HG03280 (cell line): ENCODE data around the gene NBEAL2.

Source experiments
- ATAC-seq: cut with Tn5 transposase; IDR thresholded peaks from one replicate; pipeline ENCODE4 v1.9.1; 2021; ENCODE audit warnings: mild to moderate bottlenecking, moderate library complexity; ENCODE audit not compliant: unreplicated experiment

Gene NBEAL2

DNA sequence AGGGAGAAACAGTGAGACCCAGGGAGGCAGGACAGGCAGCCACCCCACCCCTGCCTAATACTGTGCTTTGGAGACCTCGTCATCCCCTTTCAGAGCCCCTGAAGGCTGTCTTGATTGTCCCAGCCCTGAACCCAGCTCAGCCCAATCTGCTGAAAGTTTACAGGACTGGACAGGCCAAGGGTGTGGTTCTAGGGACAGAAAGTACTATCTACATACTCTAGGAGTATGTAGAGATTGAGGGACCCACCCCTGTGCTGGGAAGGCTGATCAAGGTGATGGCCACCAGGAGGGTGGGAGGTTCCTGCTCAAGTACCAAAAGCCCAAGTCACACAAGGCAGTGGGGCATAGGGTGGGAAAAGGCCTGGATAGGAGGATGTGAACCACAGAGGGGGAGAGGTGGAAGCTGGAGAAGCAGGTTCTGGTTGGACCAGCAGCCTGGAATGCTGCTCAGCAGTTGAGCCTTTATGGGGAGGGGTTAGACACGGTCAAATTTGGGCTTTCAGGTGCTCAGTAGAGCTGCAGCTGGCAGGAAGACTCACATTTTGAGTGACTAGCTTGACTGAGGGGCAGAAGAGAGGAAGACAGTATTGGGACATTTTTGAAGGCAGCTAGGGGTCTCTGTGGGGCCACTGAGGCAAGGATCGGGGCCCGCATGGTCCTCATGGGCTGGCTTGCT, 6.7 kb downstream of the NBEAL2 start:
- no peak for ATAC-seq

DNA sequence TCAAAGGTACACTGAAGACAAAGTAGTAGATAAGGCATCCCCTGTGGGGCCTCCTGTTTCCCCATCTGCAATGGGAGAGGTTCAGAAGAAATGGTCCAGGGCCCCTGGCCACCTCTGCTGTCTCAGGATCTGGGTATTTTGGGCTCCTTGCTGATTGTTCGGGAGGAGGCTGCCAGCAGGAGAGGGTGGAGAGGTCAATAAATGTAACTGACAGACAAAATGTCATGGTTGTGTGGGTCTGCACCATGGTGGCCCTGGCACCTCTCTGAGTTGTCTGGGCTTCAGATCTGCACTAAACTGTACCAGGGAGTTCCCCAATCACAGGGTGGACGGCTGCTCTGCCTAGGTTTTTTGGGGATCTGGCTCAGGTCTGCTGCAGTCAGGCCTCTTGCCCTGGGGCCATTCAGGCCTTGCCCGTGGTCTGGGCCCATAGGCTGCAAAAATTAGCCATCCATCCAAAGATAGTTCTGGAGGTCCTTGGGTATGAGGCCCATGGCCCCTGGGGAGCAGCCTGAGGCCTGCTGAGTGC, 7.4 kb downstream of the NBEAL2 start:
- ATAC-seq: no peak

DNA sequence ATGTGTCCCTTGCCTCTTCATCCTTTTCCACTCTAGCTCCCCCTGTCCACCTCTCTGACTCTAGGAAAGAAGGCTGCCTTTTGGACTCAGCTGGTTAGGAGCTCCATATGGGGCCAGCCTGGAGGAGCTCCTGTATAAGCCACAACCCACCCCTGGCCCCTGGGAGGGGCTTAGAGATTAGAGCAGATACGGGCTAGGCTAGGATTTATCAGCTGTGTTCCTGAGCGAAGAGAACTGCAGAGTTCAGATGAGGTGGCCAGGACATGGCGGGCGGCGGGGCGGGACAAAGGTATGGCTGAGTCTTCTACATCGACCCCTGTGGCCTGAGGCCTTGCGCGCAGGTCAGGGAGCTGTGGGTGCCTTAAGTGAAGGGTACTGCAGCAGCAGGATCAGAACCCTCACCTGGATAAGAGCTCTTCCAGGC, 7.9 kb downstream of the NBEAL2 start:
- ATAC-seq: peak; percentile 9

DNA sequence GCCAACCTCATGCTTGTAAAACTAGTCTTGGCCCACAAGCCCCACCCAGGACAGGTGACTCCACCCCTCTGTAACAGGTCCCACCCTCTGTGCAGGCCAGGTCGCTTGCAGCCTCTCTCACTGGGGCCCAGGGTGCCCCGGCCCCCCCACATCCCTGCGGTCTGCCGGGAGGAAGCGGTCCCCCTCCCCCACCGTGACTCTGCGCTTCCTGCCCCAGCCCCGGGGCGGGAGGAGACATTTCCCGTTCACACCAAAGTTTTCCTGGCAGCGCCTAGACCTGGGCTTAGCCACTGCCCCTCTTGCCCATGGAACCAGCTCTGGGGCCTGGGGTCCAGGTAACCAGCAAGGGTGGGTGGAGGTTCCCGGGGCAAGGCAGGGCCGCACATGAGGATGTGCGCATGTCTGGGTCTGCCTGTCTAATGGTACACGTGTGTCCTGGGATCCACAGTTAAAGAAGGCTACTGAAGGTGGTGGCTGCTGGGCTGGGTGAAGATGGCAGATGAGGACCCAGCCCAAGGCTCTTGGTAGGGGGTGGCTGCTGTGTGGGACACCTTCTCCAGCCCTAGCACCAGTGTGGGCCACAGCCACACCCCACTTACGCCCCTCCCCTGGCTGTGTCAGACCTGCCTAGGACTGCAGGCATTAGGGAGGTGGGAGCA, 8.4 kb downstream of the NBEAL2 start:
- ATAC-seq: peak; percentile 83

DNA sequence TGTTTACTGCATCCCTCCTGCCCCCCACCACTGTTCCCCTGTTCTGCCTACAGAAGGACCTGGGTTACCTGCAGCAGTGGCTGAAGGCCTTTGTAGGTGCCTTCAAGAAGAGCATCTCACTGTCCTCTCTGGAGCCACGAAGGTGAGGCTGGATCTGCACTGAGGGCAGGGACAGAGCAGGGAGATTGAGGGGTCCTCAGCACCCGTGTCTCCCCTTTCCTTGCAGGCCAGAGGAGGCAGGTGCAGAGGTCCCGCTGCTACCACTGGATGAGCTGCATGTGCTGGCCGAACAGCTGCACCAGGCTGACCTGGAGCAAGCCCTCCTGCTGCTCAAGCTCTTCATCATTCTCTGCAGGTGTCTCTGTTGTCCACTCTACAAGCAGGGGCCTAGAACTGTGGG, 9.2 kb downstream of the NBEAL2 start:
- no peak for ATAC-seq

DNA sequence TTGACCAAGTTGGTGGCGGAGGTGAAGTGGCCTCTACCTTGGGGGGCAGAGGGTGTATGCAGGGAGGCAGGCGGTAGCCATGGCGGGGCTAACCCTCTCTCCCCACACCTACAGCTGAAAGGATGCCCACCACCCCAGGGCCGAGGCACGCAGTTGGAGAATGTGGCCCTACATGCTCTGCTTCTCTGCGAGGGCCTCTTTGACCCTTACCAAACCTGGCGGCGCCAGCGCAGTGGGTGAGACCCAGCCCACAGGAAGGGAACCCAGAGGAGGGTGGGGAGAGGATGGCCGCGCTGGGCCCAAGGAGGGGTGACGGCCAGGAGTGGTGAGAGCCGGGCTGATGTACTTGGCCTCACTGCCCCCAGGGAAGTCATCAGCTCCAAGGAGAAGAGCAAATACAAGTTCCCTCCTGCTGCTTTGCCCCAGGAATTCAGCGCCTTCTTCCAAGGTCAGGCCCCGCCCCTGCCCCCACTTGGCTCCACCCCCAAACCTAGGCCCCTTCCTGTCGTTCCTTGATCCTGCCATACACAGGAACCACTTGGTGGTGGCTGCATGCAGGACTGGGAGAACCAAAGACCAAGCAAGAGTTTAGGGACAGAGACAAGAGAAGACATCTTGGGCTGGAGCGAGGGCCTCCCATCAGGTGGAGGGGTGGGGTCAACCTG, 9.8 kb downstream of the NBEAL2 start:
- ATAC-seq: no peak

DNA sequence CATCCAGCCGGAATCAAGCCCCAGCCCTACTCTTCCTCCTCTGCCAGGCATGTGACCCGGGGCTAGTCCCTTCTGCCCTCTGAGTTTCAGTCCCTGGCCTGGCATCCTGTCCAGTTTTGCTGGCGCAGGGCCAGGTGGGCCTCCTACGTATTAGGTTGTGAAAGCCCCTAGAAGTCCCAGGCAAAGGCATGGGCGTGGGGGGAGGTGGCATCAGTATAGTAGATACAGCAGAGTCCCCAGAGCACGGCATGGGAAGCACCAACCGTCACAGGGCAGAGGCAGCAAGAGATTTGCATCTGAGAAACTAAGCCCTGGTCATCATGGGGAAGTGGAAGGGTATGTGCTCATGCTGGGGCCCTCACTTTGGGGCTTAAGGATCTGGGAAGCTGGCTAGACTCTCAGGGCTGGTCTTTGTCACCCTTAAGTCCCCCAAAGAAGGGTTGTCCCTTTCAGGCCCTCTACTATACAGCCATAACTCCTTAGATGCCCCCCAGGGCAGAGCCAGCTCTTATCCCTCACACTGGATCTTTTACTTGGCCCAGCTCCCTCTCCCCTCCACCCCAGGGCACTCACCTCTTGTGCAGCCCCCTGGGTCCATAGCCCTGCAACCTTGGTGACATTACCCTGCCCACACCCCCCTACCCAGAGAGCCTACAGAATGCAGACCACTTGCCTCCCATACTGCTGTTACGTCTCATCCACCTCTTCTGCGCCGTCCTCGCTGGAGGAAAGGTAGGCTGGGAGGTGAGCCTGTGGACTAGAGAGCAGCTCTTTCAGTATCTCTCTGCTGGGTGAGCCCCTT, 11.3 kb downstream of the NBEAL2 start:
- ATAC-seq: peak; percentile 30

DNA sequence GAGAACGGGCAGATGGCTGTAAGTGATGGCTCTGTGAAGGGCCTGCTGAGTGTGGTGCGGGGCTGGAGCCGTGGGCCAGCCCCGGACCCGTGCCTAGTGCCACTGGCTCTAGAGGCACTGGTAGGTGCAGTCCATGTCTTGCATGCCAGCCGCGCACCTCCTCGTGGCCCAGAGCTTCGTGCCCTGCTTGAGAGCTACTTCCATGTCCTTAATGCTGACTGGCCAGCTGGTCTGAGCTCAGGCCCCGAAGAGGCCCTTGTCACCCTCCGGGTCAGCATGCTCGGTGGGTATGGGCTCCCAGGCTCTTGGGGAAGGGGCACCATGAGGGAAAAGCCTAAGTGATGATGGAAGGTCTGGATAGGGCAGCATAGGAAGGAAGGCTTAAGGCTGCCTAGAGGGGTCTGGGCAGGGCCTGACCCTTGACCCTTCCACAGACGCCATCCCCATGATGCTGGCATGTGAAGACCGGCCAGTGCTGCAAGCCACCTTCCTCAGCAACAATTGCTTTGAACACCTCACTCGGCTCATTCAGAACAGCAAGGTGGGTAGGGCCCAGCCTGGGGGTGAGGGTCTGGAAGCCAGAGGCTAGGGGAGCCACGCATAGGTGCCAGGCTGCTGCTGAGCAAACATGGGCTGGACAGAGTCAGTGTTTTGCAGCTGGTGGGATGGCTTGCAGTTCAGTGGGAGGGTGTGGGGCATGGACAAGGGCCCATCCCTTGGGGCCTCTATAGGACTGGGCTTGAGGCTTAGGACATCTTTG, 12.1 kb downstream of the NBEAL2 start:
- ATAC-seq: no peak

DNA sequence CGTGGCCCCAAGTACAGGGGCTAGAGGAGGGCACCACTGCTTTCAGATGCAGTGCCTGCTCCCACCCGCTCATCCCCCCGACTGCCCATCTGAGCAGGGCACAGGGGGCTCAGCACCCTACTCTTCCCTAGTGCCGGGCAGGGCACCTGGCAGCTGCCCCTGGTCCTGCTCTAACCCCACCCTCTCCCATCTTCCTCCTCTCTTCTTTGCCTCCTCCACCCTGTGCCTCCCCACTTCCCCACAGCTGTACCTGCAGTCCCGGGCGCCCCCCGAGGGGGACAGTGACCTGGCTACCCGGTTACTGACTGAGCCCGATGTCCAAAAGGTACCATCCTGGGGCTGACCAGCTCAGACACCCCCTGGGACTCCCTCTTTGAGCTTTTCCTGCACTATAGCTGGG, 12.8 kb downstream of the NBEAL2 start:
- no peak for ATAC-seq

DNA sequence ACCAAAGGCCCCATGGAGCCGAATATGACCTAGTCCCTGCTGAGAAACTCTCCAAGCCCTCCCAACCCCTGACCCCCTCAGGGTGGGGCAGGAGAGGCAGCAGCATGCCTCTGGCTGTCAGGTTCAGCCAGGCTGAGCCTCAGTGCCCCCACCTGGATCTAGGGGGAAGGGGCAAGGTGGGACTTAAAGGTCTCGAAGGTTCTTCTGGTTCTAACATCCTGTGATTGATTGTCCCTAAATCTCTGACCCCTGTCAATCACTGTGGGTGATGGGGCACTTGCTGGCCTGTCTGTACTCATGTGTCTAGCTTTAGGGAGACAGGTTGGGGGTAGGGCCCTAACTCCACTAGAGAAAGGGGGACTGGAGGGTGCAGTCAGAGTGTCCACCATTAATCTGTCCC, 13.8 kb downstream of the NBEAL2 start:
- ATAC-seq: no peak

DNA sequence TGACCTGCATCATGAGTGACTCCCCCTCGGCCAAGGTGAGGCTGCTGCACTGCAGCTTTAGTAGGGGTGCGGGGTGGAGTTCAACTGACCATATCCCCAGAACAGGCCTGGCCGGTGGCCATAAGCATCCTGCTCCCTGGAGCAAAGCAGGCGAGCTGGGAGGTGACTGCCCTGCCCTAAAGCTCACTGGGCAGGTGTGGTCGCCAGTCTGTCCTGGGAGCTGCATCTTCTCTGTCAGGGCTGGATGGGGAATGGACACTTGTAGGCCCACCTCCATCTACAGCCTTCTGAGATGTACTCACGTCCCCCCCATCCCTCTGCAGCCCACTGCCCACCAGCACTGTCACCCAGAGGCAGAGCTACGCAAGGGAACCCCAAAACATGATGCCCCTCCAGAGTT, 14.5 kb downstream of the NBEAL2 start:
- ATAC-seq: no peak

DNA sequence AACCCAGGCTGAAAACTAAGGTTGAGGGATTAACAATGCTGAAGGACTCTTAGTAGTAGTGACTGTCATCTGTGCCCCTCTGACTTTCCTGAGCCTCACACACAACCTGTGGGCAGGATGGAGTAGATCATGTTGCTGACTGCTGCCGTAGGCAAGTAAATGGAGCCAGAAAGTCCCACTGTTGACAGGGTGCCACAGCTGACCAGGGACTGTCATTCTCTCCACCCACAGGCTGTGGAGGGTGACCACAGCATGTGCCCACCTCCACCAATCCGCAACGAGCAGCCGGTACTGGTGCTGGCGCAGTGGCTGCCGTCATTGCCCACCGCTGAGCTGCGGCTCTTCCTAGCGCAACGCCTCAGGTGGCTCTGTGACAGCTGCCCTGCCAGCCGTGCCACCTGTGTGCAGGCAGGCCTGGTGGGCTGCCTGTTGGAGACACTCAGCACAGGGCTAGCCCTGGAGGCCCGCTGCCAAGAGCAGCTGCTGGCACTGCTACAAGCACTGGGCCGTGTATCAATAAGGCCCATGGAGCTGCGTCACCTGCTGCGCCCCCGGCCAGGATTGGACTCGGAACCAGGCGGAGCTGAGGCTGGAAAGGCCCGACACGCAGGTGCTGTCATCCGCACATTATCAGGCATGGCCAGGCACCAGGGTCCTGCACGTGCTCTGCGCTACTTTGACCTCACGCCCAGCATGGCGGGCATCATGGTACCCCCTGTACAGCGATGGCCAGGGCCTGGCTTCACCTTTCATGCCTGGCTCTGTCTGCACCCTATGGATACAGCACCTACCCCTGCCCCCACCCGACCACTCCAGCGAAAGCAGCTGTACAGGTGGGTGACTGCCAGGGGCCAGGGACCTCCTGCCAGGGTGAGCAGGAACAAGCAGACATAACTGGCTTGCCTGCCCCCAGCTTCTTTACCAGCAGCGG, 15.6 kb downstream of the NBEAL2 start:
- ATAC-seq: no peak

DNA sequence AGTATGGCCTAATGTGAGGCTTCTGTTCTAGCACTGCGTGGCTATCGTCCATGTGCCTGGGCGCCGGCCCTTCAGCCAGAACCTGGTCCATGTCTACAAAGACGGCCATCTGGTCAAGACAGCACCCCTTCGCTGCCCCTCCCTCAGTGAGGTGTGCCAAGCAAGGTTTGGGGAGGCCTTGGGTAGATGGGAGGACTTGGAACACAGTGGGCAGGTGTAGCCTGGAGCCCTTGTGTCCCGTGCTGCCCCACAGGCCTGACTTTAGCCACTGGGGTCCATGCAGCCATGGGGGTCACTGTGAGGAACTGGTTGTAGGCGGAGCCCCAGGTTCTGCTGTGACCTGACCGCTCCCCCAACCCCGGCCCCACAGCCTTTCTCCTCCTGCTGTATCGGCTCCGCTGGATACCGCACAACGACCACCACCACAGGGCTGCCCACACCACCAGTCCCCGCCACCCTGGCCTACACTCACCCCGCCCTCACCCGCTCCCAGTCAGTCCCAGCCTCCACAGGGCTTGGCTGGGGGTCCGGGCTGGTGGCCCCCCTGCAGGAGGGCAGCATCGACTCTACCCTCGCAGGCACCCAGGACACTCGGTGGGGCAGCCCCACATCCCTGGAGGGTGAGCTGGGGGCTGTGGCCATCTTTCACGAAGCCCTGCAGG, 16.6 kb downstream of the NBEAL2 start:
- no peak for ATAC-seq

DNA sequence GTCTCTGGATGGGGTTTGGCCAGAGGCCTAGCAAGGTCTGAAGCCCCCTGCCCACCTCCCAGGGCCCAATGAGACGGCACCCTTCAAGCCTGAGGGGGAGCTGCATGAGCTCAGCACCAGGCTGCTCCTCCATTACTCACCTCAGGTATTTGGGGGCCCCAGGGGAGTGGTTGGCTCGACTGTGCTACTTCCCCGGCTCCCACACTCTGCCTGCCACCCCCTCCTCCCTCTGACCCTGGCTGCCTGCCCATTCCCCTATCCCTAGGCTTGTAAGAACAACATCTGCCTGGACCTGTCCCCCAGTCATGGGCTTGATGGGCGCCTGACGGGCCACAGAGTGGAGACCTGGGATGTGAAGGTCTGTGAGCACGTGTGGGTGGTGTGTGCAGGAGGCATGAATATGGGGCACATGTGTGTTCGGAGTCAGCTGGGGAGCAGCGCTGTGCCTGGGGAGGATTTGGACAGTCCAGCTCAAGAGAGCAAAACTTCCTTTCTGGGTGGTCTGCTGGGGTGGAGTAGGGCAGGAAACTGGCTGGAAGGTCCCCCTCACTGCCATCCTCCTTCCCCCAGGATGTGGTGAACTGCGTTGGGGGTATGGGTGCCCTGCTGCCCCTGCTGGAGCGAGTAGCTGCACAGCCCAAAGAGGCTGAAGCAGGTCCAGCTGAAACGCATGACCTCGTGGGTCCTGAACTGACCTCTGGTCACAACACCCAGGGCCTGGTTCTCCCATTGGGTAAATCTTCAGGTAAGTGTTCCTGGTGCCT, 17.4 kb downstream of the NBEAL2 start:
- ATAC-seq: no peak

DNA sequence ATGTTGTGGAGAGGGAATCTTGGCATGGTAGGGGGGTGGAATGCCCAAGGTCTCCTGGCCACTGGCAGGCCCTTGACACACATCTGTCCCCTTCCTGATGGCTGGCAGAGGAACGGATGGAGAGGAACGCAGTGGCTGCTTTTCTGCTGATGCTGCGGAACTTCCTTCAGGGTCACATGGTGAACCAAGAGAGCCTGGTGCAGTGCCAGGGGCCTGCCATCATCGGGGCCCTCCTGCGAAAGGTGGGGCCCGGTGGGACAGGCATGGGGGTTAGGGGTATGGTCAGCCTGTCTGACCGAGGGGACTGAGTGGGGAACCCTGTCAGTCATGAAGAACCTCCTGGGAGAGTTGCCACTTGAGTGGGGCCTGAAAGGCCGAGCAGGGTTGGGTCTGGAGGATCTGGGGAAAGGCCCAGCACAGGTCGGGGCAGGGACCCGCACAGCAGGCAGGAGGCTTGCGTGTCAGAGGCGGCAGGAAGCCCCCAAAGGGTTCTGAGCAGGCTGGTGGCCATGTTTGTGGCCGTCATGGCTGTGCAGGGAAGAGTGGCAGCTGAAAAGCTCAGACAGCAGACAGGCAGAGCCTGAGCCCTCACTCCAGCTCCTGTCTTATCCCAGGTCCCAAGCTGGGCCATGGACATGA, 18.1 kb downstream of the NBEAL2 start:
- ATAC-seq: no peak

DNA sequence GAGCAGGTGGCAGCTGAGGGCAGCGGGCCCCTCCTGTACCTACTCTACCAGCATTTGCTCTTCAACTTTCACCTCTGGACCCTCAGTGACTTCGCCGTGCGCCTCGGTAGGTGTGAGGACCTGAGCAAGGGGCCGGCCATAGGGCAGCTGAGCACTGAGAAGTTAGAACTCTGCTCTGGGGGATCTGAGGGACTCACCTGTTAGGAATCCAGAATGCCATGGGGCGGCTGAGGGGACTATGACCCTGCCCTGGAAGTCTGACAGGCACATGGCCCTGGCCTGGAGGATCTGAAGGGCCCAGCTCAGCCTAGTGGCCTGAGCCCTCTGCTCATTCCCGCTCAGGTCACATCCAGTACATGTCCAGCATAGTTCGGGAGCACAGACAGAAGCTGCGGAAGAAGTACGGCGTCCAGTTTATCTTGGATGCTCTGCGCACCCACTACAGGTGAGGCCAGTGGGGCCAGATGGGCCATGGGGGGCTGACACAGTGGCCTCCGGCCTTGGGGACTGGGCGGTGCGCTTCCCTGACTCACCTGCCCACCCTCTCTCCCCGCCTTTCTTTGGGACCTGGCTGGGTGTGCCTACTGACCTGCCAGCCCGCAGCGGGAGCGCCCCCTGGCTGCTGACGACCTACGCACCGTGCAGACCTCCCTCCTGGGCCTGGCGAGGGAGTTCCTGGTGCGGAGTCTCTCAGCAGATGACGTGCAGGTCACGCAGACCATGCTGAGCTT, 18.8 kb downstream of the NBEAL2 start:
- no peak for ATAC-seq
